Breast epithelium (tissue), 4 donors: Measurements from ENCODE around the gene BABAM1. TPM values are rescaled to one million over a fixed set of nuclear protein-coding genes. Genes with fewer than 3 reads are reported as not detected.

Experiments used
- DNase-seq, 2 donors: peaks; one replicate each; pipeline ENCODE4 v3.0.0-alpha.2; 2019; ENCODE audit warnings: low spot score in 2 of 2
- H3K27ac ChIP-seq, 2 donors: fragments of 200-600 bp; sonication (generic) in 1 of 2; one replicate each; pipeline ENCODE4 v1.5.1; 2016 to 2019; ENCODE audit warnings: mild to moderate bottlenecking in 1 of 2
- H3K27me3 ChIP-seq, 2 donors: fragments of 200-600 bp; sonication (generic) in 1 of 2; one replicate each; pipeline versions ENCODE4 v1.5.1 to v1.6.0; 2017 to 2019; ENCODE audit warnings: control low read depth in 1 of 2, mild to moderate bottlenecking in 1 of 2
- H3K36me3 ChIP-seq: fragments of 200-600 bp; one replicate; pipeline ENCODE4 v1.5.1; 2019
- H3K4me1 ChIP-seq, 2 donors: fragments of 200-600 bp; sonication (generic); one replicate each; pipeline ENCODE4 v1.5.1; 2016 to 2019; ENCODE audit warnings: control low read depth in 1 of 2
- H3K4me3 ChIP-seq, 3 donors: fragments of 200-600 bp; sonication (generic); 1 replicate in 2 of 3; 2 replicates in 1 of 3; pipeline ENCODE4 v1.5.1; 2016 to 2019; ENCODE audit warnings: mild to moderate bottlenecking in 3 of 3, moderate library complexity in 2 of 3
- H3K9me3 ChIP-seq, 2 donors: fragments of 200-600 bp; sonication (generic) in 1 of 2; one replicate each; pipeline ENCODE4 v1.5.1; 2016 to 2019; ENCODE audit warnings: control low read depth in 1 of 2
- POLR2A ChIP-seq: fragments of 450-650 bp; IDR thresholded peaks from one replicate; pipeline ENCODE4 v1.6.1; 2016; ENCODE audit warnings: antibody characterized with exemption, mild to moderate bottlenecking, moderate library complexity
- POLR2AphosphoS5 ChIP-seq, 3 donors: sonication (generic); formaldehyde crosslinking; IDR thresholded peaks; one replicate each; pipeline ENCODE4 v1.6.1; 2017; ENCODE audit warnings: antibody characterized with exemption in 3 of 3
- intact Hi-C: fragments of 100-400 bp; cut with DNase I; formaldehyde crosslinking; loops from one replicate; pipeline ENCODE4 v1.15.1; 2023; ENCODE audit warnings: low total_unique reads
- total RNA-seq, 3 donors: library from RNA; depleted of rRNA; stranded (reverse); fragments of >200 nt; gene quantifications; one replicate each; pipeline ENCODE4 v1.1.0, GENCODE V29; 2016
- TF ChIP-seq, protein P1 (sequence below), 3 donors: fragments of 450-650 bp; IDR thresholded peaks; one replicate each; pipeline ENCODE4 v1.5.1; 2016 to 2017; ENCODE audit warnings: antibody characterized with exemption in 3 of 3, mild to moderate bottlenecking in 3 of 3, moderate library complexity in 3 of 3

BABAM1 gene
- 10 to 100 TPM; 48.5 to 65.6 (median 54.1) TPM for total RNA-seq

DNA sequence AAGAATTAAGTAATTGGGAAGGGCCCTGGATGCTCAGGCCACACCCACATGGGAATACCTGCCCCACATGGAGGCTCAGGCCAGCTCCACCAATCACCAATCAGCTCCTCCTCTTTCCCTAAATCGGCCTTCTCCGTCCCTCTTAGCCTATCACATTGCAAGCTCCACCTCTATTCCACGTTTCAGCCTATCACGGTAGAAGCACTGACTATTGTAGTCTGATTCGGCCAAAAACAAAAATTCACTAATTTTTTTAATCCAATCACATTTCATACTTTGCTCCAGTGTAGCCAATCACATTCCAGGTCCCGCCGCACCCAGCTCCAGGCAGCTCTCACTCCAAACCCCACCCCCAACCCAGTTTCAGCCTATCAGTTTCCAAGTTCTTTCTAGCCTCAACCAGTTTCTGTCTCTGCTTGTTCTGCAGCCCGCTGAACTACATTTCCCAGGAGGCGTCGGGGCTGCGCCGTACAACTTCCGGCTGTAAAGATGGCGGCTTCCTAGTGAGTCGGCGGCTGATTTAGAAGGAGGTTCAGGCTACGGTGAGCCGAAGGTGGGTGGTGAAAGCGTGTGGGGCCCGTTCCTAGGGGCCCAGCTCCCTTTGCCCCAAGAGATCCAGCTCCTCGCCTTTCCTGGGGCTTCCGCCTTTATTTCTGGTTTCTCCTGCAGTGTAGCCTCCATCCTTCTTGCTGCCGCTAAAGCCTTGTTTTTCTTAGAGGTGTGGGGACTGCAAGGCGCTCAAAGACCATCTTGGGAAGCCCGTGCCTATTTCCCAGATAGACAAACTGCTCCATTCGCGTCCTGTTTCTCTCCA is at the start of gene BABAM1:
Gene BABAM1, plus strand, starts transcription at position 469 of the 814 bp plus-strand sequence. CDS start 1,364 bp downstream, outside the sequence.
- Histone ChIP-seq H3K4me1 (peaks cover 0 to 5% of the 10 kb centered on the region in 2 donors), H3K27me3 (no peaks in the 10 kb centered on the region), H3K9me3 (no peaks in the 10 kb centered on the region), H3K4me3 (peak within 1 kb of the TSS; percentile 75 to 94 (median 92)), H3K36me3 (no peaks in the 10 kb centered on the region), H3K27ac (peak within 1 kb of the TSS in 1 of 2 donors; percentile 78)
- peak; percentile 89 to 99 for DNase-seq
- intact Hi-C loops: loop anchor here (5.0 kb wide), 1 partner anchor 640 kb away; the partner anchor contains the start of gene MED26
- peak in 2 of 3 donors; percentile 69 to 84 for TF ChIP-seq POLR2AphosphoS5 (IDR thresholded peaks at IDR 0.05)
- TF ChIP-seq, protein P1, sequence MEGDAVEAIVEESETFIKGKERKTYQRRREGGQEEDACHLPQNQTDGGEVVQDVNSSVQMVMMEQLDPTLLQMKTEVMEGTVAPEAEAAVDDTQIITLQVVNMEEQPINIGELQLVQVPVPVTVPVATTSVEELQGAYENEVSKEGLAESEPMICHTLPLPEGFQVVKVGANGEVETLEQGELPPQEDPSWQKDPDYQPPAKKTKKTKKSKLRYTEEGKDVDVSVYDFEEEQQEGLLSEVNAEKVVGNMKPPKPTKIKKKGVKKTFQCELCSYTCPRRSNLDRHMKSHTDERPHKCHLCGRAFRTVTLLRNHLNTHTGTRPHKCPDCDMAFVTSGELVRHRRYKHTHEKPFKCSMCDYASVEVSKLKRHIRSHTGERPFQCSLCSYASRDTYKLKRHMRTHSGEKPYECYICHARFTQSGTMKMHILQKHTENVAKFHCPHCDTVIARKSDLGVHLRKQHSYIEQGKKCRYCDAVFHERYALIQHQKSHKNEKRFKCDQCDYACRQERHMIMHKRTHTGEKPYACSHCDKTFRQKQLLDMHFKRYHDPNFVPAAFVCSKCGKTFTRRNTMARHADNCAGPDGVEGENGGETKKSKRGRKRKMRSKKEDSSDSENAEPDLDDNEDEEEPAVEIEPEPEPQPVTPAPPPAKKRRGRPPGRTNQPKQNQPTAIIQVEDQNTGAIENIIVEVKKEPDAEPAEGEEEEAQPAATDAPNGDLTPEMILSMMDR (IDR thresholded peaks at IDR 0.05): peak in 2 of 3 donors; percentile 8 to 20
- peak; percentile 22 for TF ChIP-seq POLR2A

DNA sequence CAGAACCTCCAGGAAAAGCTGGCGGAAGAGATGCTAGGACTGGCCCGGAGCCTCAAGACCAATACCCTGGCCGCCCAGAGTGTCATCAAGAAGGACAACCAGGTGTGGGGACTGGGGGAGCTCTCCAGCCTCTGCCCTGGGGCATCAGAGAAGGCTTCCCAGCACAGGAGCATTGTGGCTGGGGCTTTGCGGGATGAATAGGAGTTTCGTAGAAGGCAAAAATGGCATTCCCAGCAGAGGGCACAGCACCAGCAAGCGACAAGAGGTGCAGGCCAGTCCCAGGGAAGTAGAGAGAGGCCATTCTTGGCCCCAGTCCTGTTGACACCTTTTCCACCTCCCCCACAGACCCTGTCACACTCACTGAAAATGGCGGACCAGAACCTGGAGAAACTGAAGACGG is 48.0 kb upstream of the BABAM1 start:
- no peak for DNase-seq
- H3K9me3 ChIP-seq: no peaks in the 10 kb centered on the region
- H3K36me3 ChIP-seq: no peaks in the 10 kb centered on the region
- H3K4me3 ChIP-seq: no peak overlapping the region
- no peaks in the 10 kb centered on the region for H3K27me3 ChIP-seq
- TF ChIP-seq, protein P1 (IDR thresholded peaks at IDR 0.05): no peak
- TF ChIP-seq POLR2AphosphoS5 (IDR thresholded peaks at IDR 0.05) (no peak), POLR2A (no peak)
- intact Hi-C loops: no loop called here
- H3K27ac ChIP-seq: no peak overlapping the region
- H3K4me1 ChIP-seq: peaks cover 0 to 4% of the 10 kb centered on the region in 2 donors

DNA sequence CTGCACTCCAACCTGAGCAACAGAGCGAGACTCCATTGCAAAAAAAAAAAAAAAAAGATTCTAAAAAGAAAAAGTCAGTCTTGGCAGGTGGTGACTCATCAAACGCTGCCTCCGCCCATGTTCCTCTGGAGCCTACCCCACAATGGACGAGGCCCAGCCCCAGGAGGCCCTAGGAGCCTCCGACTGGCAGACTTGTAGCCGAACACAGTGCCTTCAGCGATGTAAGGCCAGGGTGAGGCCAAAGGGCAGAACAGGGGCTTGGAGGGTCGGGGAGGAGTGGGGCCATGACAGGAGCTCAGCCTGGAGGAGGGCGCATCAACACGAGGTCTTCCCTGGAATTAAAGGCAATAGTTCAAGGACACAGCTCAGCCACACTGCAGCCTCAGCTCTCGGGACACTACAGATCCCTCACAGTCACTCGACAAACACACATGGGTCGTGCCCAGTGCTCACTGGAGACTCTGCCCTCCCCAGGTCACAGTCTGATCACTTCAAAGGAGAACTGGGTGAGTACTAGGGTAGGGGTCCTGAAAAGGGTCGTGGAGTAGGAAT is 47.0 kb upstream of the BABAM1 start:
- H3K27ac ChIP-seq: no peak overlapping the region
- no peaks in the 10 kb centered on the region for H3K9me3 ChIP-seq
- no peak for TF ChIP-seq POLR2AphosphoS5 (IDR thresholded peaks at IDR 0.05)
- TF ChIP-seq, protein P1 (IDR thresholded peaks at IDR 0.05): no peak
- TF ChIP-seq POLR2A: no peak
- no peaks in the 10 kb centered on the region for H3K36me3 ChIP-seq
- no peaks in the 10 kb centered on the region for H3K27me3 ChIP-seq
- no peak for DNase-seq
- H3K4me3 ChIP-seq: no peak overlapping the region
- no peaks in the 10 kb centered on the region for H3K4me1 ChIP-seq
- intact Hi-C loops: no loop called here

DNA sequence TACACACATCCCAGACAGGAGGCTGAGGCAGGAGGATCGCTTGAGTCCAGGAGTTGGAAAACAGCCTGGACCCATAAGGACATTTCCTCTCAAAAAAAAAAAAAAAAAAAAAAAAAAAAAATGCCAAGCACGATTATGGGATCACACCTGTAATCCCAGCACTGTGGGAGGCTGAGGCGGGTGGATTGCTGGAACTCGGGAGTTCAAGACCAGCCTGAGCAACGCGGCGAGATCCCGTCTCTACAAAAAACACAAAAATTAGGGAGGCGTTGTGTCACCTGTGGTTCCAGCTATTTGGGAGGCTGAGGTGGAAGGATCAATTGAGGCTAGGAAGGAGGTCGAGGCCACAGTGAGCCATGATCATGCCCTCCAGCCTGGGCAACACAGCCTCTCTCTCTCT is 42.2 kb upstream of the BABAM1 start:
- H3K36me3 ChIP-seq: no peaks in the 10 kb centered on the region
- H3K27ac ChIP-seq: no peak overlapping the region
- peak overlapping the region in 1 of 3 donors; percentile 73 for H3K4me3 ChIP-seq
- no peaks in the 10 kb centered on the region for H3K27me3 ChIP-seq
- no peaks in the 10 kb centered on the region for H3K9me3 ChIP-seq
- DNase-seq: no peak
- TF ChIP-seq POLR2AphosphoS5 (IDR thresholded peaks at IDR 0.05): no peak
- TF ChIP-seq POLR2A: no peak
- TF ChIP-seq, protein P1 (IDR thresholded peaks at IDR 0.05): no peak
- intact Hi-C loops: no loop called here
- H3K4me1 ChIP-seq: no peaks in the 10 kb centered on the region
